Chondrocyte (in vitro differentiated cells): Measurements from ENCODE around the gene CELF5. TPM values are rescaled to one million over a fixed set of nuclear protein-coding genes. Genes with fewer than 3 reads are reported as not detected.

Experiments
- DNase-seq: peaks from one replicate; pipeline ENCODE4 v3.0.0; 2021; ENCODE audit warnings: mixed read lengths, low spot score
- H3K27ac Mint-ChIP-seq: one replicate; pipeline ENCODE4 v1.8.0; 2021; ENCODE audit warnings: mild to moderate bottlenecking, moderate library complexity, mixed read lengths; ENCODE audit not compliant: unreplicated experiment
- H3K27me3 Mint-ChIP-seq: 2 replicates; pipeline ENCODE4 v1.8.0; 2021; ENCODE audit warnings: low read depth, mixed read lengths
- H3K36me3 Mint-ChIP-seq: 2 replicates; pipeline ENCODE4 v1.8.0; 2021; ENCODE audit warnings: low read depth, mixed read lengths
- H3K4me1 Mint-ChIP-seq: 2 replicates; pipeline ENCODE4 v1.8.0; 2021; ENCODE audit warnings: low read depth, mild to moderate bottlenecking, mixed read lengths
- H3K4me3 Mint-ChIP-seq: one replicate; pipeline ENCODE4 v1.8.0; 2021; ENCODE audit warnings: mild to moderate bottlenecking, moderate library complexity, mixed read lengths; ENCODE audit not compliant: unreplicated experiment
- H3K9me3 Mint-ChIP-seq: 2 replicates; pipeline ENCODE4 v1.8.0; 2021; ENCODE audit warnings: low read depth, mixed read lengths
- CTCF ChIP-seq: fragments of 200-600 bp; sonication (generic); IDR thresholded peaks from 2 replicates; pipeline ENCODE4 v1.5.0; 2021; ENCODE audit warnings: antibody characterized with exemption, mild to moderate bottlenecking, moderate library complexity
- total RNA-seq: library from RNA; stranded (reverse); gene quantifications from 3 replicates; pipeline ENCODE4 v1.2.1, GENCODE V29; 2021

CELF5 gene
- total RNA-seq, 1 donor from 2014 or later: 0.22 TPM

GRCh38 chr19:3196064-3196932 is 28.2 kb upstream of the CELF5 start:
- Mint-ChIP-seq H3K4me1 (no peaks in the 10 kb centered on the region), H3K4me3 (no peak overlapping the region), H3K27ac (no peak overlapping the region), H3K27me3 (no peaks in the 10 kb centered on the region), H3K36me3 (peaks cover 6% of the 10 kb centered on the region), H3K9me3 (no peaks in the 10 kb centered on the region)
- DNase-seq: peak; percentile 88
- TF ChIP-seq CTCF: no peak

- no peak for DNase-seq
- no peak overlapping the region for H3K27ac Mint-ChIP-seq
- H3K27me3 Mint-ChIP-seq: no peaks in the 10 kb centered on the region
- no peak for TF ChIP-seq CTCF
- H3K9me3 Mint-ChIP-seq: no peaks in the 10 kb centered on the region
- H3K4me3 Mint-ChIP-seq: no peak overlapping the region
- H3K36me3 Mint-ChIP-seq: peaks cover 6% of the 10 kb centered on the region
- H3K4me1 Mint-ChIP-seq: no peaks in the 10 kb centered on the region
Measured at GRCh38 chr19:3196933-3197205, 27.6 kb upstream of the CELF5 start.

- Mint-ChIP-seq H3K27ac (no peak overlapping the region), H3K36me3 (peaks cover 3% of the 10 kb centered on the region), H3K9me3 (no peaks in the 10 kb centered on the region), H3K4me3 (no peak overlapping the region), H3K27me3 (no peaks in the 10 kb centered on the region), H3K4me1 (no peaks in the 10 kb centered on the region)
- no peak for TF ChIP-seq CTCF
- peak; percentile 90 for DNase-seq
Measured at GRCh38 chr19:3198901-3199700, 25.4 kb upstream of the CELF5 start.

- Mint-ChIP-seq H3K4me1 (no peaks in the 10 kb centered on the region), H3K4me3 (no peak overlapping the region), H3K27ac (no peak overlapping the region), H3K36me3 (peaks cover 2% of the 10 kb centered on the region), H3K9me3 (no peaks in the 10 kb centered on the region), H3K27me3 (no peaks in the 10 kb centered on the region)
- TF ChIP-seq CTCF: no peak
- peak; percentile 90 for DNase-seq
Measured at GRCh38 chr19:3201072-3201700, 23.3 kb upstream of the CELF5 start.

GRCh38 chr19:3201911-3202310 is 22.6 kb upstream of the CELF5 start:
- peak; percentile 73 for DNase-seq
- H3K27me3 Mint-ChIP-seq: no peaks in the 10 kb centered on the region
- peaks cover 2% of the 10 kb centered on the region for H3K36me3 Mint-ChIP-seq
- H3K27ac Mint-ChIP-seq: no peak overlapping the region
- no peaks in the 10 kb centered on the region for H3K4me1 Mint-ChIP-seq
- H3K9me3 Mint-ChIP-seq: no peaks in the 10 kb centered on the region
- H3K4me3 Mint-ChIP-seq: no peak overlapping the region
- no peak for TF ChIP-seq CTCF
